GM12874 (cell line): ENCODE measurements around the gene SGCA.

Source experiments
- CTCF ChIP-seq: IDR thresholded peaks from 2 replicates; pipeline ENCODE4 v1.5.1; 2011; ENCODE audit warnings: low read depth, mild to moderate bottlenecking, control low read depth, low read length, moderate library complexity; ENCODE audit not compliant: insufficient read depth

The SGCA gene

DNA sequence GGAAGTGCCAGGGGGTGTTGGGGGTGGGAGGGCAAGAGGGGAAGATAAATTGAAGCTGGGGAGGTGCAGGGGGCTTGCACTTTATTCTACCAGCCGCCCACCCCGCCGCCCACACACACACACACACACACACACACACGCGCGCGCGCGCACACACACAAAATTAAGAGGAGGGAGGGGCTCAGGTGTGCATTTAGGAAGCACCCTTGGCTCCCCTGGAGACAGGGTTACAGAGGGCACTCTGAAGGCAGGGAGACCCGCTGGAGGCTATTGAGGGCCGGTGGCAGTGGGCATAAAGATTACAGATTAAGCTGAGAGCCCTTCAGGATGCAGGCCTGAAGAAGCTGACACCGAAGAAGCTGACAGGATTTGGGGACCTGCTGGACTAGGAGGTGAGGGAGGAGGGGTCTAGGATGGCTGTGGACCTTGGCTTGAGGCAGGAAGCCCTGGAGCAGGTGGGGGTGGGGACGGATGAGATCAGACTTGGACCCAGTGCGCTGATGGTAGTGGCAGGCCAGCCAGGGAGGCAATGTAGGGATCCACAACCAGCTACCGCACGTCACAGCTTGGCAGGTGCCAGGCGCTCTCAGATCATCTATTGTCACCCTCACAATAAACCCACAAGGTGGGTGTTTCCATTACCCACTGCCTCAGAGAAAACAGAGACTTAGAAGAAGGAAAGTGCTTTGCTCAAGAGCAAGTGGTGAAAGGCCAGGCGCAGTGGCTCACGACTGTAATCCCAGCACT lies 35.1 kb upstream of the SGCA start:
- no peak for TF ChIP-seq CTCF

- no peak for TF ChIP-seq CTCF
Observed at GRCh38 chr17:50132104-50132794, 33.6 kb upstream of the SGCA start.

GRCh38 chr17:50133028-50133768 lies 32.6 kb upstream of the SGCA start:
- no peak for TF ChIP-seq CTCF

DNA sequence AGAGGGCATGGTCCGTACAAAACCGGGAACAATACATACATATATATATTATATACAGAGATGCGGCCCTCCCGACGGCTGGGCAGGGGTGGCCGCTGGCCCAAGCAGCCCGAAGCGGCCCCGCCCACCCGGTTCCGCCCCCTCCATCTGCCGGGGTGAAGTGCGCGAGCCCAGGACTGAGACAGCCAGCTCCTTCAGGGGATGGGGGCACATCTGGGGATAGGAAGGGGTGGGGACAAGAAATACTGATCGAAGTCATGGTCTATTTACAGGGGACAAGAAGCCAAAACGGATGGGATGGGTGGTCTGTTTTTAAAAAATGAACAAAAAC lies 32.1 kb upstream of the SGCA start:
- TF ChIP-seq CTCF, result no peak

DNA sequence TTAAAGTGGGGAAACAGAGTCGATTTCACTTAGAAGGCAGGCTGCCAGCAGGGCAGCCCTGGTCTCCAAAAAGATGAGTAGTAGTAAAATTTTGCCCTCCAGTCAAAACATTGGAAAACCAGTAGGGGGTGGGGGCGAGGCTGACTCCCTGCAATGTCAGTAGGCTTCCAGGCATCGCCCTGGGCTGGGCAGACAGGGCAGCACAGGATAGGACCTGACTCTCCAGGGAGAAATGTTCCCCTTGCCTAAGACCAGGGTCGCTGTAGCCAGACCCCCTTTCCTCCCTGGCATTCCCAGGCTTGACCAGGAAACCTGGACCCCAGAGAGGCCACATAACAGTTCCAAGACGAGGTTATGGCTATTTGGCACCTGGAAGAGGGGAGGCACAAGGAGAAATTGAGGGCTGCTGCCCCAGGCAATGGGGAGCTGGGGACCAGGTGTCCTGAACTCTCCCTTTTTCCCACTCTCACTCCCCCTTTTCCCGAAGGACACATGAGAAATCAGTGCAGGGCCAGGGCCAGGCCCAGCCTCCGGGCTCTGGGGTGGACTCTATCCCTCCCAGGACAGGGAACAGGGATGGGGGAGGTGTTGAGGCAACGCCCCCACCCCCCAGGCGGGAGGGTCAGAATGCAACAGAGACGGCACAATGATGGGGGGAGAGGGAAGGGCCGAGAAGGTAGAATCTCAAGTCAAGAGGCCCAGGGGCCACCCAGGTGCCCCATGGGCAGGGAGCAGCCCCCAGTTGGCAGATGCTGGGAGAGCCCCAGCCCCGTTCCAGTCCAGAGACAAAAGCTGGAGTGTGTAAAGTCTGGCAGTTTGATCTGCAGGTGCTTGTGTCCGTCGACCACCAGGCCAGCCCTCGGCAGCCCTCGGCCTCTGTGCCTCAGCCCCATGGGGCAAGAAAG lies 31.3 kb upstream of the SGCA start:
- no peak for TF ChIP-seq CTCF

DNA sequence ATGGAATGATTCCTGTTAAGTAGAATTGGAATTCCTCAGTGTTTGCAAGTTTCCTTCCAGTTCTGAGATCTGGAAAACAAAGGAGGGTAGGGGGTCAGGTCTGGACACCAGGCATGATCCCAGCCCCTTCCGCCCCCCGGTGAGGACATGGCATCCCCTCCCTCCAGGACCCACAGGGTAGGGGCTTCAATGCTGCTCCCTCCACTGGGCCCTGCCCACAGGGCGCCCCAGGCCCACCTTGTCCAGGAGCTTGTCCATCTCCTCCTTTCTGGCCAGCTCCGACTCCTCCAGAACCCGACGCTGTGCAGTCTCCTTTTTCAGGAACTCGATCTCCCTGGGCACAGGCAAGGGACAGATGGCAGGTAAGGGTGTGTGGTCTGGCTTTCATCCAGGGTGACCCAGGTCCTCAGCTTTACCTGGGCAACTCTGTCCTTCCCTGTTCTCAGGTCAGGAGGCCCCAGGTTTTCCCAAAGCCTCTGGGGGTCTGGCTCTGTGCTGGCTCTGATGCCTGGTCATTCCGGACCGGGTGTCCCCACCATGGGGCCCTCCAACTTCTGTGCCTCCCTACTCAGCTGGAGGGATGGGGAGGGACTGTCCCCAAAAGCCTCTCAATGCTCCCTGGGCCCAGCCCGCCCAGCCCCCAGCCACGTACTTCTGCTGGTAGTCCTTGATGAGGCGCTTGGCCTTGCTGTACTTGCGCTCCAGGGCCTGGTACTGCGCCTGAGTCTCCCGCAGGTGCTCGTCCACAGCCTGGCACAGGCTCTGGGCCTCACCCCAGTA lies 30.3 kb upstream of the SGCA start:
- TF ChIP-seq CTCF, result no peak
